GM20000 (cell line): ENCODE measurements around the gene ADGRB2.

Experiments
- DNase-seq: peaks from one replicate; pipeline ENCODE4 v3.0.0; 2012; ENCODE audit warnings: low spot score
- CTCF ChIP-seq: IDR thresholded peaks from 2 replicates; pipeline ENCODE4 v1.5.1; 2012; ENCODE audit warnings: mild to moderate bottlenecking, control low read depth; ENCODE audit errors: extremely low read depth, missing control alignments

Gene ADGRB2

GRCh38 chr1:31744165-31744888 lies 19.8 kb downstream of the ADGRB2 start:
- peak; percentile 80 for DNase-seq
- TF ChIP-seq CTCF, result no peak

DNA sequence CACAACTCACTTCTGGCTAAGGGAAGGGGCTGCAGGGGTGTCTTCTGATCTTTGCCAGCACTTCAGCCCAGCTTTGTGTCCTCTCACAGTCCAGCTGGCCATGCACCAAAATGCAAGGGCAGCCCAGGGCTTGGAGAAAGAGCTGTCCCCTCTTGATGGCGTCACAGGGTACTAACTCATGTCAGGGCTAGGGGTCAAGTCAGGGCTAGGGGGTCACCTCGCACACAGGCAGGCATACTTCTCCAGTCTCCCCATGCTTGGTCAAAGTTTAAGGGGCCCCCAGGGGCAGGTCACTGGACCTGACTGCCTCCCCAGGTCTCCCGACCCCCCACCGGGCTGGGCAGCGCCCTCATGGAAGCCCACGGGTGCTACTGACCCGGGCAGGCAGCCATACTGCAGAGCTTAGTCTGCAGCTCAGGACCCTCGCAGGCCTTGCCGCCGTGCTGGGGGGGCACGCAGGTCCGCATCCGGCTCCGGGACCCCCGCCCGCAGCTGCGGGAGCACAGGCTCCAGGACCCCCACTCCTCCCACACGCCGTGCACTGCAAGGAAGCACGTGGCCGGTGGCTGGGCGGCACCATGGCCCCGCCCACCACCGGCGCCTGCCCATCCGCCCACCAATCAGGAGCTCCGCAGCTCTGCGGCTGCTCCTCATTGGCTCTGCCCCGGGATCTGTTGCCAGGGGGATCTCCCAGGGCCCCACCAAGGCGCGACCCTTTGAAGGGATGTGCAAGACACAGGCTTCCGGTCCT lies 21.5 kb downstream of the ADGRB2 start:
- TF ChIP-seq CTCF, result no peak
- DNase-seq, result no peak

DNA sequence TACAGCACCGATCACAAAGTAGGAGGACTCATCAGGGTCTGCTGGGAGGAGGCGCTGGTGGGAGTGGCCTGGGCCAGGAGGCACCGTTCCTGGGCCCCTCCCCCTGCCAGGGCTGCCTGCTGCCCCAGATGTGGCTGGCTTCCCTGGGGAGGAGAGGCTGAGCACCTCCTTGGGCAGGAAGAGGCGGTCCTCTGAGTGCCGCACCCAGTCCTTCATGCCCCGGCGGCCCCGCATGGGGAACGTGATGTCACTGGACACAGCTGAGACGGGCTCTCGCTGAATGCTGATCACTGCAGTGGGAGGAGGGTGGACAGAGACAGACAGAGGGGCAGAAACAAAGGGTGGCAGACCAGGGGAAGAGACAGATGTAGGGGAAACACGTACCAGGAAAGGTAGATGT lies 24.8 kb downstream of the ADGRB2 start:
- TF ChIP-seq CTCF, result no peak
- DNase-seq, result no peak

- no peak for DNase-seq
- no peak for TF ChIP-seq CTCF
Measured at GRCh38 chr1:31736675-31737074, 27.5 kb downstream of the ADGRB2 start.

DNA sequence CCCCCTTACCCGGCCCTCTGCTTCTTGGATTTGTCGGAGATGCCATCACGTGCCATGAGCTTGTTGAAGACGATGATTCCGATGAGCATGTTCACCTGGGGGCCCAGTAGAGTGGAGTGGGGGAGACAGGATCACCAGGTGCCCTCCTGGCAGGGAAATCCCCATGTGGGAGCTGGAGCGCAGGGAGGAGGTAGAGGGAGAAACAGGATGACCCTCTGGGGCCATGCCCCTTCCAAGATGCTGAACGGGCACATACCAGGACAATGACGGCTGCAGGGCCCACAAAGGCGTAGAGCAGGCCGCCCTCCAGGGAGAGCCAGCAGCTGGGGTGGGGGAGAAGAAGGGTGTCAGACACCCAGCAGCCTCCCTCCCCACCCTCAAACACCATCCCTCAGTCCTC lies 28.6 kb downstream of the ADGRB2 start:
- TF ChIP-seq CTCF, result no peak
- no peak for DNase-seq

DNA sequence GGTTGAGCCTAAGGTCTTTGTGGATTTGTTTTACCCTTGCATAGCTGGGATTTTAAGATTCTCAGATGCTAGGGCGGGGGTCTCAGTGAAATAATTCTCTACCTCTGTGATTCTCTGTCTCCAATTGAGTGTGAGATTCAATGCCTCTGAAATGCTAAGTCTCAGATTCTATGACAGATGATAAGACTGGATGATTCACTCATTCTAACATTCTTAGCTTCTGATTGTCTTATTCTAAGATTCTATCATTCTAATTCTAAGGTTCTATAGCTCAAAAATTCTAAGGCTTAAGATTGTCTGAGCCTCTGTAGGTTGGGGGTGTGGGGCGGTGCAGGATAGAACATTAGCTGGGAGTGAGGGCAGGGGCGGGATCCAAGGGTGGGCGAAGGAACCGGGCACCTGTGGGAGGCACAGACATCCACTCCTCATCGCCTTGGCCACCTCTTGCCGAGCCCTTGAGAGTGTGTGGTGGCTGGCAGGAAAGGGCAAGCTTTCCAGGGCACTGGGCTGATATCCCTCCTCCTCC lies 29.5 kb downstream of the ADGRB2 start:
- no peak for TF ChIP-seq CTCF
- DNase-seq, result no peak
